Trophoblast cell (in vitro differentiated cells and primary cell): Measurements from ENCODE around the gene SYT3.

ENCODE experiments used
- DNase-seq, 2 donors: peaks; one replicate each; pipeline ENCODE4 v3.0.0-alpha.2; 2016
- H2AFZ ChIP-seq: 2 replicates; pipeline ENCODE4 v1.6.1; 2013; ENCODE audit warnings: low read length, moderate library complexity, mild to moderate bottlenecking; ENCODE audit not compliant: insufficient read depth, poor library complexity
- H2AK5ac ChIP-seq: 2 replicates; pipeline ENCODE4 v1.6.1; 2013; ENCODE audit warnings: mild to moderate bottlenecking, low read length
- H2BK120ac ChIP-seq: 2 replicates; pipeline ENCODE4 v1.6.1; 2013; ENCODE audit warnings: low read length, mild to moderate bottlenecking, moderate library complexity; ENCODE audit not compliant: insufficient read depth, poor library complexity
- H2BK12ac ChIP-seq: 2 replicates; pipeline ENCODE4 v1.6.1; 2013; ENCODE audit warnings: mild to moderate bottlenecking, low read length, moderate library complexity
- H2BK5ac ChIP-seq: 2 replicates; pipeline ENCODE4 v1.6.1; 2013; ENCODE audit warnings: low read length, low read depth, moderate library complexity, mild to moderate bottlenecking; ENCODE audit not compliant: poor library complexity
- H3K14ac ChIP-seq: 2 replicates; pipeline ENCODE4 v1.6.1; 2013; ENCODE audit warnings: mild to moderate bottlenecking, low read length
- H3K18ac ChIP-seq: 2 replicates; pipeline ENCODE4 v1.6.1; 2013; ENCODE audit warnings: mild to moderate bottlenecking, low read length
- H3K23ac ChIP-seq: 2 replicates; pipeline ENCODE4 v1.6.1; 2013; ENCODE audit warnings: low read length
- H3K27ac ChIP-seq: 2 replicates; pipeline ENCODE4 v1.5.1; 2013; ENCODE audit warnings: low read depth, mild to moderate bottlenecking, inconsistent platforms, low read length, moderate library complexity
- H3K27me3 ChIP-seq: 2 replicates; pipeline ENCODE4 v1.6.1; 2013; ENCODE audit warnings: inconsistent platforms, mild to moderate bottlenecking, low read length, moderate library complexity; ENCODE audit not compliant: insufficient read depth
- H3K36me3 ChIP-seq, 2 experiments: 1 replicate in 1 of 2; 2 replicates in 1 of 2; pipeline ENCODE4 v1.6.1; 2013; ENCODE audit warnings: low read length in 2 of 2, mild to moderate bottlenecking in 2 of 2, moderate library complexity in 1 of 2; ENCODE audit not compliant: insufficient read depth in 2 of 2, control insufficient read depth in 1 of 2
- H3K4ac ChIP-seq: 2 replicates; pipeline ENCODE4 v1.6.1; 2013; ENCODE audit warnings: low read depth, mild to moderate bottlenecking, low read length, moderate library complexity
- H3K4me1 ChIP-seq, 2 experiments: 1 replicate in 1 of 2; 2 replicates in 1 of 2; pipeline ENCODE4 v1.6.1; 2013; ENCODE audit warnings: low read length in 2 of 2, mild to moderate bottlenecking in 2 of 2, moderate library complexity in 1 of 2; ENCODE audit not compliant: insufficient read depth in 2 of 2, control insufficient read depth in 1 of 2
- H3K4me2 ChIP-seq: 2 replicates; pipeline ENCODE4 v1.6.1; 2013; ENCODE audit warnings: inconsistent platforms, mild to moderate bottlenecking, low read length, moderate library complexity
- H3K4me3 ChIP-seq: 2 replicates; pipeline ENCODE4 v1.5.1; 2013; ENCODE audit warnings: mild to moderate bottlenecking, low read depth, low read length, inconsistent platforms
- H3K79me1 ChIP-seq: one replicate; pipeline ENCODE4 v1.6.1; 2013; ENCODE audit warnings: low read length
- H3K79me2 ChIP-seq: 2 replicates; pipeline ENCODE4 v1.6.1; 2013; ENCODE audit warnings: low read length, mild to moderate bottlenecking; ENCODE audit not compliant: control insufficient read depth, insufficient read depth, poor library complexity
- H3K9ac ChIP-seq: 2 replicates; pipeline ENCODE4 v1.6.1; 2013; ENCODE audit warnings: mild to moderate bottlenecking, low read length
- H3K9me3 ChIP-seq: 2 replicates; pipeline ENCODE4 v1.6.1; 2013; ENCODE audit warnings: low read depth, mild to moderate bottlenecking, control low read depth, inconsistent platforms, low read length; ENCODE audit not compliant: insufficient read depth
- H4K12ac ChIP-seq: 2 replicates; pipeline ENCODE4 v1.6.1; 2013; ENCODE audit warnings: low read depth, mild to moderate bottlenecking, low read length, moderate library complexity
- H4K8ac ChIP-seq: 2 replicates; pipeline ENCODE4 v1.6.1; 2013; ENCODE audit warnings: low read depth, mild to moderate bottlenecking, low read length, moderate library complexity
- H4K91ac ChIP-seq: one replicate; pipeline ENCODE4 v1.6.1; 2013; ENCODE audit warnings: low read depth, mild to moderate bottlenecking, low read length, moderate library complexity
- WGBS: extraction: QIAGEN DNeasy Blood & Tissue Kit; methylation state at CpG from one replicate; pipeline ENCODE4 v1.1.7; 2013; ENCODE audit warnings: missing lambda C conversion rate; ENCODE audit not compliant: insufficient read length, insufficient coverage; ENCODE audit errors: extremely low coverage; 5-methylcytosine and 5-hydroxymethylcytosine counted together

Gene SYT3

DNA sequence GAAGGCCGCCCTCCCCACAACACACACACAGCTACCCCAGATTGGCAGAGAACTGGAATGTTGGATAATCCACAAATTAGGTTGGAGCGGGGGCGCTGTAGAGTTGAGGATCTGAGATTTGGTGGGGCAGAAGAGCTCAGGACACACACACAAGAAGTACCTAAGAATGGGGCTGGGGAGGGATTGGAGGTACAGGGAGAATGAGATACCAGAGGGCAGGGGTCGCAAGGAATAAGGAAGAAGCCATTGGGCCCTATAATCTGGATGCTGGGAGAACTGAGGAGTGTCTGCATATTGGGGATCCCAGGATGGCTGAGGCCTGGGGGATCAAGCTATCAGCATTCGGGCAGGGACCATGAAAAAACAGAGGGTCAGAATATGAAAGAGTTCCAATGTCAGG is 11.5 kb downstream of the SYT3 start:
- Histone ChIP-seq H3K4me3 (no peak overlapping the region), H3K4ac (no peak overlapping the region), H3K14ac (no peak overlapping the region), H3K4me2 (no peak overlapping the region), H4K12ac (no peak overlapping the region), H2BK5ac (no peak overlapping the region), H4K8ac (no peak overlapping the region), H2BK120ac (no peak overlapping the region), H3K23ac (no peak overlapping the region), H4K91ac (no peak overlapping the region), H3K79me1 (no peaks in the 10 kb centered on the region), H3K27ac (no peak overlapping the region), H3K27me3 (peaks cover 1% of the 10 kb centered on the region), H3K9ac (no peak overlapping the region), H2AK5ac (no peak overlapping the region), H3K36me3 (no peaks in the 10 kb centered on the region), H3K9me3 (no peaks in the 10 kb centered on the region), H2BK12ac (no peak overlapping the region), H3K4me1 (no peaks in the 10 kb centered on the region), H3K79me2 (no peaks in the 10 kb centered on the region), H3K18ac (no peak overlapping the region), H2AFZ (no peak overlapping the region)
- no peak for DNase-seq
- no CpG with 5 or more reads among the region's 5 CpGs for WGBS

DNA sequence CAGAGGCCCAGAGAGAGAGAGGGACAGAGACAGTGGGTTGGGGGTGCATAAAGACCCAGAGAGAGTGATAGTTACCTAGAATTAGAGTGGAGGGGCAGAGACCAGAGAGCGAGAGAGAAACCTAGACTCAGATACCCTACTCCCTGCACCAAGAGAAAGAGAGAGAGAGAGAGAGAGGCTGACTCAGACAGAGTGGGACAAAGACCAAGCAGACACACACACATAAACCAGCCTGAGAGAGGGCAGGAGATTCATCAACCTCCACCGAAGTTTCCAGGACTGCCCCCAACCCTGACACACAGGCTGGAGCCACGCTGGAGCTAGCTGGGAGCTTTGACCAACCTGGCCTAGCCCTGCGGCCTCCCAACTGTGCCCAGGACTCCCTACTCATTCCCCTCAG is 12.9 kb downstream of the SYT3 start:
- no peaks in the 10 kb centered on the region for H3K79me2 ChIP-seq
- no peak overlapping the region for H4K12ac ChIP-seq
- H2BK120ac ChIP-seq: no peak overlapping the region
- no peak overlapping the region for H2AK5ac ChIP-seq
- H3K79me1 ChIP-seq: no peaks in the 10 kb centered on the region
- no peaks in the 10 kb centered on the region for H3K27me3 ChIP-seq
- no peak overlapping the region for H3K9ac ChIP-seq
- H4K91ac ChIP-seq: no peak overlapping the region
- H3K23ac ChIP-seq: no peak overlapping the region
- no peak overlapping the region for H2BK5ac ChIP-seq
- H2AFZ ChIP-seq: no peak overlapping the region
- no peak overlapping the region for H3K14ac ChIP-seq
- no peak overlapping the region for H2BK12ac ChIP-seq
- no peak overlapping the region for H4K8ac ChIP-seq
- no CpG with 5 or more reads among the region's 4 CpGs for WGBS
- no peaks in the 10 kb centered on the region for H3K9me3 ChIP-seq
- no peak overlapping the region for H3K4ac ChIP-seq
- no peaks in the 10 kb centered on the region for H3K4me1 ChIP-seq
- no peaks in the 10 kb centered on the region for H3K36me3 ChIP-seq
- no peak overlapping the region for H3K4me2 ChIP-seq
- DNase-seq: no peak
- H3K27ac ChIP-seq: no peak overlapping the region
- H3K4me3 ChIP-seq: peak overlapping the region; percentile 1
- no peak overlapping the region for H3K18ac ChIP-seq

DNA sequence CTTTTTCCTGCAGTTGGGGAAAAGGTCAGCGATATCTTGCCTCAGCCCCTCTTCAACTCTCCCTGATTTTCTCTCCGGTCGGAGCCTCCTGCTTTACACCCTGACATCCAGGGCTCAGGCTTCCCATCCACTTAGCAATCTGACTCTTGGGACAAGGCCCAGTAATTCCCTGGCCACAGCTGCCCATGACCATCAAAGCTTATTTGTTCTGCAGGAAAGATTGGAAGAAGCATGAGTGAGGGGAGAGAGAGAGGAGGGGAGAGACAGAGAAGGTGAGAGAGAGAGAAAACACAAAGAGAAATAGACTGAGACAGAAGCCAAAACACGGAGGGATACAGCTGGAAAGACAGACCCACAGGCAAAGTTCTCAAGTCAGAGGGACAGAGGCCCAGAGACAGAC is 13.7 kb downstream of the SYT3 start:
- no CpG with 5 or more reads among the region's 4 CpGs for WGBS
- no peaks in the 10 kb centered on the region for H3K27me3 ChIP-seq
- H2BK120ac ChIP-seq: no peak overlapping the region

DNA sequence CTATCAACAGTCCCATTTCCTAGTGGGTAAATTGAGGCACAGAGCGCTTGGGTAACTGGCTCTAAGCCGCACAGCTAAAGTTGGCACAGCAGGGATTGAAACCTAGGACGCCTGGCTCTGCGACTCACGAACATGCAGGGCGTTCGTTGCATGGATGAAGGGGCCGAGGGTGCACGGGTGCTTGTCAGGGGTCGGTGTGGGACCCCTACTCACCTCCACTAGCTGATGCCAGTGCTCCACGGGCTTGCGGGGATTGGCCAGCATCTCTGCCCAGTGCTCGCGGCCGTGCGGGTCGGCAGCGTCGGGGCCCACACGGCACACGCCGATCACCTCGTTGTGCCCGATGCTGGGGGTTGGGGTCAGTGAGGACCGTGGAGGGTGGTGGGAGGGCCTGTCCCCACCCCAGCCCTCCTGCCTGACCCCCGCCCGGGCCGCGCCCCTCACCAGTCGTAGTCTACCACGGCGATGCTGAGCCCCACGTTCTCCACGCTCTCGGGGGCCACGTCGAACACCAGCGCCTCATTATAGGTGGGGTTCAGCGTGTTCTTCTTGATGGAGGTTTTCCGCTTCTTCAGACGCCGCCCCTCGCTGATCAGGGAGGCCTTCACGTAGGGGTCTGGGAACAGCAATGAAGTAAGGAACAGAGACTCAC is 14.6 kb downstream of the SYT3 start:
- Histone ChIP-seq H3K4me2 (no peak overlapping the region), H3K9ac (no peak overlapping the region), H2AFZ (no peak overlapping the region), H3K79me1 (no peaks in the 10 kb centered on the region), H3K79me2 (no peaks in the 10 kb centered on the region), H3K4me1 (no peaks in the 10 kb centered on the region), H3K23ac (no peak overlapping the region), H4K91ac (no peak overlapping the region), H2AK5ac (no peak overlapping the region), H2BK5ac (no peak overlapping the region), H2BK12ac (no peak overlapping the region), H4K12ac (no peak overlapping the region), H3K14ac (no peak overlapping the region), H2BK120ac (no peak overlapping the region), H3K9me3 (no peaks in the 10 kb centered on the region), H3K27me3 (no peaks in the 10 kb centered on the region), H4K8ac (no peak overlapping the region), H3K27ac (no peak overlapping the region), H3K18ac (no peak overlapping the region), H3K4ac (no peak overlapping the region), H3K4me3 (no peak overlapping the region), H3K36me3 (no peaks in the 10 kb centered on the region)
- DNase-seq: no peak
- WGBS: no CpG with 5 or more reads among the region's 44 CpGs

More for the DNA sequence above, 13.7 kb downstream of the SYT3 start:
- H3K4me3 ChIP-seq: no peak overlapping the region
- H3K27ac ChIP-seq: no peak overlapping the region
- no peak overlapping the region for H3K4ac ChIP-seq
- H3K9me3 ChIP-seq: no peaks in the 10 kb centered on the region
- H2AK5ac ChIP-seq: no peak overlapping the region
- no peak overlapping the region for H2AFZ ChIP-seq
- no peaks in the 10 kb centered on the region for H3K36me3 ChIP-seq
- no peak overlapping the region for H3K18ac ChIP-seq
- H3K9ac ChIP-seq: no peak overlapping the region
- H3K14ac ChIP-seq: no peak overlapping the region
- no peak for DNase-seq
- H4K91ac ChIP-seq: no peak overlapping the region
- H4K12ac ChIP-seq: no peak overlapping the region
- no peak overlapping the region for H3K23ac ChIP-seq
- no peak overlapping the region for H2BK12ac ChIP-seq
- no peak overlapping the region for H4K8ac ChIP-seq
- H3K4me1 ChIP-seq: no peaks in the 10 kb centered on the region
- H3K79me2 ChIP-seq: no peaks in the 10 kb centered on the region
- no peak overlapping the region for H3K4me2 ChIP-seq
- no peaks in the 10 kb centered on the region for H3K79me1 ChIP-seq
- H2BK5ac ChIP-seq: no peak overlapping the region
